NCI-H526 treated with DMSO at 0.1 percent for 48 hours (cell line): Measurements from ENCODE around the gene VAV2.

Experiments
- DNase-seq: peaks from one replicate; lab custom pipeline; 2025; lab: John Stamatoyannopoulos, UW

VAV2 gene

GRCh38 chr9:133834080-133834976, 157.8 kb downstream of the VAV2 start:
- DNase-seq, result no peak

GRCh38 chr9:133833388-133834025, 158.6 kb downstream of the VAV2 start:
- DNase-seq, result no peak

- DNase-seq, result no peak
These were observed 159.2 kb downstream of the VAV2 start for GRCh38 chr9:133832877-133833276.

GRCh38 chr9:133830711-133831110, 161.4 kb downstream of the VAV2 start:
- no peak for DNase-seq

GRCh38 chr9:133830310-133830709, 161.8 kb downstream of the VAV2 start:
- DNase-seq, result no peak

- DNase-seq, result no peak
These were observed 163.7 kb downstream of the VAV2 start for GRCh38 chr9:133828338-133828997.

- DNase-seq, result no peak
These were observed 165.6 kb downstream of the VAV2 start for GRCh38 chr9:133826289-133827085.

- peak; percentile 21 for DNase-seq
These were observed 166.4 kb downstream of the VAV2 start for GRCh38 chr9:133825555-133826218.

GRCh38 chr9:133824802-133825186, 167.3 kb downstream of the VAV2 start:
- no peak for DNase-seq

GRCh38 chr9:133824106-133824801, 167.9 kb downstream of the VAV2 start:
- no peak for DNase-seq

GRCh38 chr9:133823189-133824105, 168.7 kb downstream of the VAV2 start:
- DNase-seq, result no peak

GRCh38 chr9:133822430-133823065, 169.6 kb downstream of the VAV2 start:
- DNase-seq, result no peak

- DNase-seq, result no peak
These were observed 170.3 kb downstream of the VAV2 start for GRCh38 chr9:133821601-133822429.

- DNase-seq, result no peak
These were observed 172.2 kb downstream of the VAV2 start for GRCh38 chr9:133819923-133820322.

- DNase-seq, result no peak
These were observed 173.7 kb downstream of the VAV2 start for GRCh38 chr9:133818444-133818843.

- no peak for DNase-seq
These were observed 176.3 kb downstream of the VAV2 start for GRCh38 chr9:133815781-133816180.

GRCh38 chr9:133814586-133815208, 177.4 kb downstream of the VAV2 start:
- DNase-seq, result no peak
